K562 (cell line): ENCODE measurements around the gene SYS1. TPM values are rescaled to one million over a fixed set of nuclear protein-coding genes. Genes with fewer than 3 reads are reported as not detected.

Experiments
- ATF7 ChIP-seq: fragments of 450-650 bp; IDR thresholded peaks from 2 replicates; pipeline ENCODE4 v1.7.1; 2014; ENCODE audit warnings: mild to moderate bottlenecking, moderate library complexity
- CHCHD3 ChIP-seq: fragments of 250-450 bp; sonication (Bioruptor Pico); IDR thresholded peaks from 2 replicates; pipeline ENCODE4 v2.1.2; 2022; ENCODE audit warnings: mild to moderate bottlenecking
- ELF4 ChIP-seq: fragments of 450-650 bp; formaldehyde crosslinking; IDR thresholded peaks from 2 replicates; pipeline ENCODE4 v1.4.0; 2022; ENCODE audit warnings: missing genetic modification characterization
- GABPB1 ChIP-seq: sonication (generic); formaldehyde crosslinking; IDR thresholded peaks from 2 replicates; pipeline ENCODE4 v1.8.0; 2022; ENCODE audit warnings: mild to moderate bottlenecking, missing genetic modification reagents
- GABPB2 ChIP-seq: fragments of 250-450 bp; sonication (Bioruptor Pico); conservative IDR thresholded peaks from 2 replicates; pipeline ENCODE4 v1.5.1; 2021; ENCODE audit warnings: mild to moderate bottlenecking
- GTF2F1 ChIP-seq: IDR thresholded peaks from 2 replicates; pipeline ENCODE4 v1.6.1; 2011; ENCODE audit warnings: low read depth, low read length, improper control_type of control experiment
- JUN ChIP-seq, 2 experiments: sonication (generic) in 1 of 2; formaldehyde crosslinking in 1 of 2; IDR thresholded peaks; 2 replicates each; pipeline versions ENCODE4 v1.6.1 to v1.8.0; 2012 to 2022; ENCODE audit warnings: borderline replicate concordance in 2 of 2, mild to moderate bottlenecking in 2 of 2, improper control_type of control experiment in 1 of 2, low read depth in 1 of 2, low read length in 1 of 2, missing genetic modification reagents in 1 of 2
- KAT7 ChIP-seq: sonication (generic); formaldehyde crosslinking; IDR thresholded peaks from 2 replicates; pipeline ENCODE4 v1.8.0; 2022; ENCODE audit warnings: missing genetic modification reagents, mild to moderate bottlenecking, borderline replicate concordance
- KLF6 ChIP-seq: fragments of 250-450 bp; sonication (Bioruptor Pico); IDR thresholded peaks from 2 replicates; pipeline ENCODE4 v1.4.0; 2020; ENCODE audit warnings: mild to moderate bottlenecking, moderate library complexity, borderline replicate concordance
- MED1 ChIP-seq: sonication (generic); formaldehyde crosslinking; IDR thresholded peaks from 2 replicates; pipeline ENCODE4 v1.8.1; 2023; ENCODE audit warnings: missing genetic modification reagents, borderline replicate concordance
- NEUROD1 ChIP-seq: fragments of 150-350 bp; IDR thresholded peaks from 2 replicates; pipeline ENCODE4 v1.6.1; 2014; ENCODE audit warnings: borderline replicate concordance, low read length, low read depth; ENCODE audit not compliant: partially characterized antibody
- PTRF ChIP-seq: fragments of 450-650 bp; IDR thresholded peaks from 2 replicates; pipeline ENCODE4 v1.6.1; 2016; ENCODE audit warnings: mild to moderate bottlenecking, missing genetic modification characterization, missing compliant biosample characterization
- RBM15 ChIP-seq: fragments of 200-400 bp; formaldehyde crosslinking; IDR thresholded peaks from 2 replicates; pipeline ENCODE4 v1.6.1; 2018; ENCODE audit warnings: mild to moderate bottlenecking, low read length, moderate library complexity; ENCODE audit not compliant: insufficient read depth
- STAT5A ChIP-seq: IDR thresholded peaks from 2 replicates; pipeline ENCODE4 v1.6.1; 2012; ENCODE audit warnings: low read length, inconsistent platforms, borderline replicate concordance
- TEAD1 ChIP-seq, 2 experiments: fragments of 450-650 bp in 1 of 2; sonication (generic) in 1 of 2; formaldehyde crosslinking; IDR thresholded peaks; 2 replicates each; pipeline versions ENCODE4 v1.4.0 to v1.8.0; 2020 to 2022; ENCODE audit warnings: mild to moderate bottlenecking in 2 of 2, missing genetic modification reagents in 1 of 2
- ZNF232 ChIP-seq: sonication (generic); formaldehyde crosslinking; IDR thresholded peaks from 2 replicates; pipeline ENCODE4 v1.8.0; 2022; ENCODE audit warnings: mild to moderate bottlenecking, missing genetic modification reagents
- ZNF507 ChIP-seq: conservative IDR thresholded peaks from 2 replicates; pipeline ENCODE4 v1.6.1; 2017; ENCODE audit warnings: missing genetic modification characterization, missing compliant biosample characterization
- ZNF584 ChIP-seq: fragments of 200-800 bp; sonication (Bioruptor generic); IDR thresholded peaks from 2 replicates; pipeline ENCODE4 v1.6.1; 2016; ENCODE audit warnings: low read depth, mild to moderate bottlenecking, missing genetic modification characterization, missing compliant biosample characterization
- ZSCAN32 ChIP-seq: fragments of 450-650 bp; formaldehyde crosslinking; IDR thresholded peaks from 2 replicates; pipeline ENCODE4 v1.4.0; 2020; ENCODE audit warnings: mild to moderate bottlenecking, moderate library complexity
- polyA plus RNA-seq, 8 experiments: library from polyadenylated mRNA; depleted of rRNA in 4 of 8; stranded (reverse) in 5 of 8; unstranded in 3 of 8; fragments of >200 nt; fragmentation: Nextera tagmentation in 2 of 8; fragmentation: Illumina TruSeq in 1 of 8; extraction: Ambion mirVana in 2 of 8; extraction: Trizol in 1 of 8; gene quantifications; 2 replicates each; pipeline versions ENCODE4 v1.2.1 to v1.2.3, GENCODE V29; 2011 to 2014; ENCODE audit warnings: inconsistent platforms in 1 of 8, missing spikeins in 1 of 8
- total RNA-seq, 7 experiments: library from RNA; depleted of rRNA in 6 of 7; stranded (reverse); fragments of >200 nt in 6 of 7; fragmentation: Illumina TruSeq in 2 of 7; extraction: Trizol in 2 of 7; gene quantifications; 2 replicates each; pipeline versions ENCODE4 v1.2.1 to v1.2.3, GENCODE V29; 2011 to 2021; ENCODE audit warnings: low replicate concordance in 1 of 7
- TF ChIP-seq, protein P1 (sequence below), 2 experiments: fragments of 450-650 bp; IDR thresholded peaks; 2 replicates each; pipeline ENCODE4 v1.6.1; 2016
- TF ChIP-seq, protein P2 (sequence below): IDR thresholded peaks from 2 replicates; pipeline ENCODE4 v1.6.1; 2011; ENCODE audit not compliant: insufficient read length; ENCODE audit errors: extremely low read depth
- TF ChIP-seq, protein P3 (sequence below): fragments of 250-450 bp; sonication (Bioruptor Pico); IDR thresholded peaks from 2 replicates; pipeline ENCODE4 v1.5.0; 2022; ENCODE audit warnings: mild to moderate bottlenecking
- TF ChIP-seq, protein P4 (sequence below): fragments of 250-450 bp; sonication (Bioruptor Pico); IDR thresholded peaks from 2 replicates; pipeline ENCODE4 v1.5.0; 2021

The SYS1 gene
- total and polyA plus RNA-seq, 9 of the 15 experiments (the other 6 are each of a cell fraction or from before 2014, with no cell fraction given): 11.1 to 25.2 (median 17.5) TPM

DNA sequence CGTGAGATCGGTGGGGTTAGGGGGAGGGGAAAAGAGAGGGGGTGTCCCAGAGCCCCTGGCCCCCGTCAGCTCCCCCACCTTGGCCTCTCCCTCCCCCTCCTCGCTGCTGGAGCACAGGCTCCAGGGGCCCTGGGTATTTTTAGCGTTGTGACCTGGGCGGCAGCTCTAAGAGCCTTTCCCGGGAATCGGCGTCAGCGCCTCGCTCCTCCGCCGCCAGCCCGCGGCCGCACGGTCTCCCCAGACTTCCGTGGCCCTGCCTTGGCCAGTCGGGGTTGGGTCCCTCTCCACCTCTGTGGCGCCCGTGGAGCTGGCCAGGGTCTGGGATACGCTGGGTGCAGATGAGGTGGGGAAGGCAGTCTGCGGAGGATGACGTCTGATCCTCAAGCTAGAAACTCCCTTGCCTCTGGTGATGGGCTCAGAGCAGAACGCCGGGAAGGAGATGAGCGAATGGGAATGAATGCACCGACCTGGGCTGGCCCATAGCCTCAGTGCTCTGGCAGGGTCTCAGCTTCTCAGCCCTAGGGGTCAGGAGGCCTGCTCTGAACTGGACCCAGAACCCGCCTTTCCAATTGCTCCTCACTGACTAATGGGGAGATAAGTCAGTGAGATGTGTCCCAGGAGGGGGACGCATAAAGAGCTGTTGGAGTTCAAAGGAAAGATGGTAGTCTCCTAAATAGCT lies 44.2 kb downstream of the SYS1 start (continued):
- no peak for TF ChIP-seq ELF4
- no peak for TF ChIP-seq ZSCAN32 (CRISPR knock-in tag)
- TF ChIP-seq, protein P1, sequence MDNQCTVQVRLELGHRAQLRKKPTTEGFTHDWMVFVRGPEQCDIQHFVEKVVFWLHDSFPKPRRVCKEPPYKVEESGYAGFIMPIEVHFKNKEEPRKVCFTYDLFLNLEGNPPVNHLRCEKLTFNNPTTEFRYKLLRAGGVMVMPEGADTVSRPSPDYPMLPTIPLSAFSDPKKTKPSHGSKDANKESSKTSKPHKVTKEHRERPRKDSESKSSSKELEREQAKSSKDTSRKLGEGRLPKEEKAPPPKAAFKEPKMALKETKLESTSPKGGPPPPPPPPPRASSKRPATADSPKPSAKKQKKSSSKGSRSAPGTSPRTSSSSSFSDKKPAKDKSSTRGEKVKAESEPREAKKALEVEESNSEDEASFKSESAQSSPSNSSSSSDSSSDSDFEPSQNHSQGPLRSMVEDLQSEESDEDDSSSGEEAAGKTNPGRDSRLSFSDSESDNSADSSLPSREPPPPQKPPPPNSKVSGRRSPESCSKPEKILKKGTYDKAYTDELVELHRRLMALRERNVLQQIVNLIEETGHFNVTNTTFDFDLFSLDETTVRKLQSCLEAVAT (IDR thresholded peaks at IDR 0.05): no peak
- no peak for TF ChIP-seq JUN (IDR thresholded peaks at IDR 0.05; ENCODE audit: borderline replicate concordance, low read depth, low read length)
- TF ChIP-seq JUN (CRISPR knock-in tag; IDR thresholded peaks at IDR 0.05; ENCODE audit: borderline replicate concordance): no peak
- no peak for TF ChIP-seq MED1
- TF ChIP-seq, protein P2, sequence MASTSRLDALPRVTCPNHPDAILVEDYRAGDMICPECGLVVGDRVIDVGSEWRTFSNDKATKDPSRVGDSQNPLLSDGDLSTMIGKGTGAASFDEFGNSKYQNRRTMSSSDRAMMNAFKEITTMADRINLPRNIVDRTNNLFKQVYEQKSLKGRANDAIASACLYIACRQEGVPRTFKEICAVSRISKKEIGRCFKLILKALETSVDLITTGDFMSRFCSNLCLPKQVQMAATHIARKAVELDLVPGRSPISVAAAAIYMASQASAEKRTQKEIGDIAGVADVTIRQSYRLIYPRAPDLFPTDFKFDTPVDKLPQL: no peak
- TF ChIP-seq GABPB1 (CRISPR knock-in tag): 0 out of 2 replicates have a peak, but pooled peaks have one; percentile 21
- no peak for TF ChIP-seq ZNF584 (CRISPR knock-in tag)
- TF ChIP-seq ATF7: 0 out of 2 replicates have a peak, but pooled peaks have one; percentile 11
- no peak for TF ChIP-seq RBM15
- no peak for TF ChIP-seq PTRF (tag)
- TF ChIP-seq GTF2F1: no peak
- TF ChIP-seq KLF6 (CRISPR knock-in tag): no peak
- TF ChIP-seq ZNF507 (tag): no peak
- TF ChIP-seq TEAD1 (CRISPR knock-in tag; IDR thresholded peaks at IDR 0.05): no peak
- no peak for TF ChIP-seq STAT5A
- no peak for TF ChIP-seq ZNF232
- no peak for TF ChIP-seq GABPB2 (CRISPR knock-in tag)
- TF ChIP-seq NEUROD1: no peak
- no peak for TF ChIP-seq CHCHD3 (CRISPR knock-in tag)
- TF ChIP-seq, protein P3, sequence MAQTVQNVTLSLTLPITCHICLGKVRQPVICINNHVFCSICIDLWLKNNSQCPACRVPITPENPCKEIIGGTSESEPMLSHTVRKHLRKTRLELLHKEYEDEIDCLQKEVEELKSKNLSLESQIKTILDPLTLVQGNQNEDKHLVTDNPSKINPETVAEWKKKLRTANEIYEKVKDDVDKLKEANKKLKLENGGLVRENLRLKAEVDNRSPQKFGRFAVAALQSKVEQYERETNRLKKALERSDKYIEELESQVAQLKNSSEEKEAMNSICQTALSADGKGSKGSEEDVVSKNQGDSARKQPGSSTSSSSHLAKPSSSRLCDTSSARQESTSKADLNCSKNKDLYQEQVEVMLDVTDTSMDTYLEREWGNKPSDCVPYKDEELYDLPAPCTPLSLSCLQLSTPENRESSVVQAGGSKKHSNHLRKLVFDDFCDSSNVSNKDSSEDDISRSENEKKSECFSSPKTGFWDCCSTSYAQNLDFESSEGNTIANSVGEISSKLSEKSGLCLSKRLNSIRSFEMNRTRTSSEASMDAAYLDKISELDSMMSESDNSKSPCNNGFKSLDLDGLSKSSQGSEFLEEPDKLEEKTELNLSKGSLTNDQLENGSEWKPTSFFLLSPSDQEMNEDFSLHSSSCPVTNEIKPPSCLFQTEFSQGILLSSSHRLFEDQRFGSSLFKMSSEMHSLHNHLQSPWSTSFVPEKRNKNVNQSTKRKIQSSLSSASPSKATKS: no peak
- TF ChIP-seq KAT7 (CRISPR knock-in tag): peak; percentile 59; the same call in 1 of the 2 replicates
- TF ChIP-seq, protein P4, sequence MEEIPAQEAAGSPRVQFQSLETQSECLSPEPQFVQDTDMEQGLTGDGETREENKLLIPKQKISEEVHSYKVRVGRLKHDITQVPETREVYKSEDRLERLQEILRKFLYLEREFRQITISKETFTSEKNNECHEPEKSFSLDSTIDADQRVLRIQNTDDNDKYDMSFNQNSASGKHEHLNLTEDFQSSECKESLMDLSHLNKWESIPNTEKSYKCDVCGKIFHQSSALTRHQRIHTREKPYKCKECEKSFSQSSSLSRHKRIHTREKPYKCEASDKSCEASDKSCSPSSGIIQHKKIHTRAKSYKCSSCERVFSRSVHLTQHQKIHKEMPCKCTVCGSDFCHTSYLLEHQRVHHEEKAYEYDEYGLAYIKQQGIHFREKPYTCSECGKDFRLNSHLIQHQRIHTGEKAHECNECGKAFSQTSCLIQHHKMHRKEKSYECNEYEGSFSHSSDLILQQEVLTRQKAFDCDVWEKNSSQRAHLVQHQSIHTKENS (CRISPR knock-in tag): no peak
